ENCODE measurements around the gene CCDC88C. TPM values are rescaled to one million over a fixed set of nuclear protein-coding genes. Genes with fewer than 3 reads are reported as not detected.

Gene CCDC88C
- total and polyA plus RNA-seq, 7 donors: 0.95 to 45.7 (median 3.9) TPM

- Histone ChIP-seq H3K27ac (no peak overlapping the region), H3K4me3 (no peak overlapping the region), H3K27me3 (no peaks in the 10 kb centered on the region), H3K36me3 (no peaks in the 10 kb centered on the region), H3K4me1 (peaks cover 0 to 18% (median 14%) of the 10 kb centered on the region in 4 donors), H3K9me3 (no peaks in the 10 kb centered on the region)
- no peak for TF ChIP-seq EP300 (IDR thresholded peaks at IDR 0.05)
- no peak for TF ChIP-seq POLR2AphosphoS5 (IDR thresholded peaks at IDR 0.05)
- no peak for TF ChIP-seq POLR2A (IDR thresholded peaks at IDR 0.05)
- no peak for TF ChIP-seq CTCF (IDR thresholded peaks at IDR 0.05)
- WGBS, 2 donors: 67 to 83% methylated on average over 7 of the region's 7 CpGs
- no peak for DNase-seq
- intact Hi-C loops (cut with DNase I): no loop called here
Observed at GRCh38 chr14:91374287-91374878, 43.2 kb downstream of the CCDC88C start.

GRCh38 chr14:91373591-91374254 is 43.9 kb downstream of the CCDC88C start:
- intact Hi-C loops (cut with DNase I): no loop called here
- Histone ChIP-seq H3K4me1 (peaks cover 0 to 12% (median 11%) of the 10 kb centered on the region in 4 donors), H3K27ac (peak overlapping the region in 1 of 4 donors; percentile 14), H3K9me3 (no peaks in the 10 kb centered on the region), H3K27me3 (no peaks in the 10 kb centered on the region), H3K36me3 (no peaks in the 10 kb centered on the region), H3K4me3 (no peak overlapping the region)
- WGBS, 2 donors: 40 to 78% methylated on average over 11 of the region's 11 CpGs
- DNase-seq: no peak
- TF ChIP-seq POLR2AphosphoS5 (IDR thresholded peaks at IDR 0.05) (no peak), CTCF (IDR thresholded peaks at IDR 0.05) (no peak), POLR2A (IDR thresholded peaks at IDR 0.05) (no peak), EP300 (IDR thresholded peaks at IDR 0.05) (no peak)

- intact Hi-C loops (cut with DNase I): no loop called here
- no peaks in the 10 kb centered on the region for H3K36me3 ChIP-seq
- no peaks in the 10 kb centered on the region for H3K9me3 ChIP-seq
- no peak for TF ChIP-seq POLR2A (IDR thresholded peaks at IDR 0.05)
- no peak for TF ChIP-seq EP300 (IDR thresholded peaks at IDR 0.05)
- no peak for TF ChIP-seq CTCF (IDR thresholded peaks at IDR 0.05)
- TF ChIP-seq POLR2AphosphoS5 (IDR thresholded peaks at IDR 0.05): no peak
- H3K4me3 ChIP-seq: no peak overlapping the region
- peaks cover 0 to 6% (median 3%) of the 10 kb centered on the region in 4 donors for H3K4me1 ChIP-seq
- H3K27me3 ChIP-seq: no peaks in the 10 kb centered on the region
- no peak overlapping the region for H3K27ac ChIP-seq
- WGBS, 2 donors: 46 to 68% methylated on average over 17 of the region's 17 CpGs
- DNase-seq: no peak
Observed at GRCh38 chr14:91372671-91373495, 44.7 kb downstream of the CCDC88C start.

GRCh38 chr14:91371990-91372375 is 45.6 kb downstream of the CCDC88C start:
- no peaks in the 10 kb centered on the region for H3K36me3 ChIP-seq
- no peak for TF ChIP-seq CTCF (IDR thresholded peaks at IDR 0.05)
- no peak for TF ChIP-seq EP300 (IDR thresholded peaks at IDR 0.05)
- no peak for TF ChIP-seq POLR2AphosphoS5 (IDR thresholded peaks at IDR 0.05)
- TF ChIP-seq POLR2A (IDR thresholded peaks at IDR 0.05): no peak
- intact Hi-C loops (cut with DNase I): no loop called here
- H3K4me3 ChIP-seq: no peak overlapping the region
- H3K4me1 ChIP-seq: peaks cover 0 to 6% (median 0%) of the 10 kb centered on the region in 4 donors
- no peaks in the 10 kb centered on the region for H3K27me3 ChIP-seq
- H3K9me3 ChIP-seq: no peaks in the 10 kb centered on the region
- WGBS, 2 donors: 92 to 94% methylated on average over 4 of the region's 4 CpGs
- DNase-seq: no peak
- H3K27ac ChIP-seq: no peak overlapping the region
